NCI-H82 treated with DMSO at 0.1 percent for 48 hours (cell line): ENCODE data around the gene WARS2.

Experiments
- DNase-seq: peaks from one replicate; lab custom pipeline; 2025; ENCODE audit not compliant: unreplicated experiment; lab: John Stamatoyannopoulos, UW

WARS2 gene

DNA sequence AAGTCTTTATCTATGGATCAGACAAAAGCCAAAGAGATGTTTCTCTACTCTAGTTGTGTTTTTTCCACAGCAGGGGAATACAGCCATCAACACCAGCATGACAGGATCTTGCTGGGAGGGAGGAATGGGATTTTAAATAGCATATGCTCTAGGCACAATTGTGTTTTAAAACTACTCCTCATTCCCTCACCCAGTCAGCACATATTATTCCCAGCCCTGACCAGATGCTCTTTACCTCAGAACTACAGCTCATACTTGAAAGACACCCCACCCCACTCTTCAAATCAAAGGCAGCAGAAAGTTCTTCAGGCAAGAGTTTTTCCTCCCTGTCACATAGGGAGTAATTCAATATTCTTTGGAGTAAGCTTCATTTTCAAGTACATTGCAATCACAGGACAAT lies 106.1 kb downstream of the WARS2 start:
- no peak for DNase-seq

DNA sequence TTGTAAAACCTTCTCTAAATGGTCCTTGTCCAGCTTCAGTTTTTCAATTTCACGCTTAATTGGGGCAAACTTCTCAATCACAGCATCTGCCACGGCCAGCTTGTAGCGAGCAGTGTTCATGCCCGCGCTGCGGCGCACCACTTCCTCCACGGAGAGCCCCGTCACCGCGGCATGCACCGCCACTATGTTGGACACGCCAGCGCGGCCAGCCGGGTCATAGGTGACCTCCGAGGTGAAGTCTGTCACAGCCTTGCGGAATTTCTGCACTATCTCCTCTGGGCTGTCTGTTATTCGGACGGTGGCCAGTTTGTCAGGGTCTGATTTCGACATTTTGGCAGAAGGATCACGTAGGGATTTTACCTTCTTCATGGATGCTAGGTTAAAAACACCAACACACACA lies 107.5 kb downstream of the WARS2 start:
- DNase-seq: no peak

DNA sequence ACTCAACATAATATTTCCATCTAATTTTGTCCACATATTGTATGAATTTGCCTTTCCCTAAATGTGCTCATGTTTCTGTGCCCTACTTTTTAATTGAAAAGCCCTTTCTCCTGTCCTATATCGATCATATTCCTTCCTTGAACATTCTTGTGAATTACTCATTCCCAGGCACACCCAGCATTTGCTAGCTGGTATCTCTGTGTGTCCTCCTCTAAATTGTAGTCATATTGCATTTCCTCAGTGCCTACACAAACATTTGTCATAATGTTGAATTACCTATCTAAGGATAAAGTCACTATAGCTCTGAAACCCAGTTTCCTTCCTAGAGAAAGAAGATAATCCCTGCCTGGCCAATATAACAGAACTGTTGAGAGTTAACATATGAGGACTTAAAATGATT lies 112.7 kb downstream of the WARS2 start:
- DNase-seq: no peak

DNA sequence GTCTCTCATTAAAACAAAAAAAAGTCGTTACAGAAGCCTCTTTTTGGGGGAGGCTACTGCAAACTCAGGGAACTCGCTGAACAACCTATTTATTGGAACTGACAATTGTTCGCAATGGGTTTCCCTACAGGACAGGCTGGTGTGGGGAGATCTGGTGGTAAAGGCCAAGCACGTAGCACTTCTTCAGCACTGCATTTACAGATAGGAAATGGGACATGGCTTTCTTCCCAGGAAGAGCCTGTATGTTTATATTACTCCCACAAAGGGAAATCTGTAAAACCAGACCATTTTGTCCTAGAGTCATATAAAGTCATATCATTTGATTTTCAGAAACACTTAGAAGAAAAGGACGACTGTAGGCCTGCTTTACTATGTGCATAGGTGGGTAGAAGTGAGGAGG lies 113.5 kb downstream of the WARS2 start:
- no peak for DNase-seq

DNA sequence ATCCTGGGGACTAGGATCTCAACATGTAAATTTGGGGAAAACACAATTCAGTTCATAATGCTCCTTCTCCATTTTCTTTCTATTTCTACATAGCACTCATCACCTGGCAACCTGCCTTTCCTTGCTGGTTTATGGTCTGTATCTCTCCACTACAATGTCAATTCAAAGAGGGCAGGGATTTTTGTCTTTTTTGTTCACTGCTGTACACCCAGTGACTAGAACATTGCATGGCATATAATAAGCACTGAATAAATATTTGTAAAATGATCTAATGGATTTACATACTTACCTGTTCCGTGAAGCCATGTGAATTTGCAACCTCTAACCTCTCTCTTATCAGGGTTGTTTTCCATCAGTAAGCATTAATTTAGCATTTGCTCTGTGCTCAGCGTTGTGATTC lies 124.9 kb downstream of the WARS2 start:
- DNase-seq: peak; percentile 59

DNA sequence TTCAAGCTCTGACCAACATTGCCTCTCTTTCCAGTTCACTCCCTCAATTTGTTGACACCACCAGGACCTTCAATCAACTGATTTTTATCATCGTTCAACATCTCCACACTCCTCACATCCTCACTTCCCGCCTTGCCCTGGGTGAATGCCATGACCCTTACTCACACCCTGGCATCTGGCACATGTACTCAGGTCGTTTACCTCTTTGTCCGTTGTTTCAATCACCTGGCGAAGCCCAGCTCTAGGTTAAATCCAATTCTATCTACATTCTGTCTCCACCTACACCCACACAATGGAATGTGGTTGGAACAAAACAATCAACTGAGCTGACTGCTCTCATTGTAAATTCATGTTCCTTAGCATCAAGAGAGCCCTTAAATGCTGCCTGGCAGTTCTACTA lies 128.1 kb downstream of the WARS2 start:
- DNase-seq: no peak

DNA sequence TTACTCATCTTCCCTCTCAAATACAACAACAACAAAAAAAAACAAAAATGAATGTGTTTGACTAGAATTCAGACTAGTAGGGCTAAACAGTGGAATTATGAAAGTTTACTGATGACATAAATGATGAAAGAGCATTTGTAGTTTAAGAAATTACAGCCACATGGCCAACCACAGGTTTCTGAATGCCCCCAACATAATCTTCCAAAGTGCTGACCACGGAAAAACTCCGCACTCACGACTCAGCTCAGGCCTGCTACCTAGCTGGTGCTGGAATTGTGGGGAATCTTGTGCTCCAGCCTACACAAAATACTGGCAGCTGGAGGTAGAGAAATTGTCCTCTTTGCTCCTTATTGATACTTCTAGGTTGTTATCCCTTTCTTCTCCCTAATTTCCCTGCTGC lies 128.7 kb downstream of the WARS2 start:
- DNase-seq: no peak

DNA sequence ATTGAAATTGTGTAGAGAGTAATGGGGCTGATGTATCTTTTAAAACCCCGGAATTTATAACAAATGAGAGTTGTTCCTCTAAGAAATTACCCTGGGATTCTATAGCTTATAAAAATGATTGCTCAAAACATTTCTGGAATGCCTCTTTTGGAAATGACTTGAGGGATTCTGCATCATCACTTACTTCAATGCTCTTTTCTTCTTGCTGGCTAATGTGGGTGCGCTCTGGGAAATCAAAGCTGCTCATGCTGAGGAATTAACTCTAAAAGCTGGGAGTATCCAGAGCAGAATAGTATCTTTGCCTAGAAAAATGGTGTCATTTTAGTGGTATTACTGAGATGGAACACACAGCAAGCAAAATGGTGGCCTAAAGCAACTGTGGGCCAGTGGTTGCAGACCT lies 129.3 kb downstream of the WARS2 start:
- DNase-seq: no peak

DNA sequence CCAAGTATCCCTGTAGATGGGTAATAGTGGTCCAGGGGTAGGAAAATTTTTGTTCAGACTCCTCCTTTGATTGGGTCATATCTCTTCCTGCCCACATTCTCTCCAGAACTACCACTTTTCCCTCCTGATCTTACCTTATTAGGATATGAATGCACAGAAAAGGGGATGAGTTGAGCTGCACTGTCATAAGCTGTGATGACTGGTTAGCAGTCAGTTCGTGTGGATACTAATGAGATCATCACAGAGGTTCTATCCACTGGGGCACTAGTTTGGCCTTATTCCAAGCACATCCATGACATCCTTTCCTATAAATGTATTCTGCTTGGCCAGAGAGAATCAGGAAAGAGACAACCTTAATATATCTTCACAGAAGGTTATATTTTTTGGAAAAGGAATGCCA lies 130.3 kb downstream of the WARS2 start:
- no peak for DNase-seq

DNA sequence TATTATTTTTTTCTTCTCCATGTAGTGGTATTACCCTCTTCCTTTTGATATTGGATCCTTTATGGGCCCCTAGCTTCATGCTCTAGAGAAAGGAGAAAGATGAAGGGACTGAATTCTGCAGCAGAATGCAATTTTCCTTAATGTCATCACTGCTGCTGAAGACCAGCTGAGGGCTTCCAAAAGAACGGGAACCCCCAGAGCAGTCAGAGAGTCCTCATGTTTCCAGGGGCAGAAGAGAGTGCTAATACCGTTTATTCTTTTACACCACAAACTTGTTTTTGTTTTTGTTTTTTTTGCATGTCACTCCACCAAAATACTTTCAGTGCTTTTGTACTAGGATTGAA lies 131.2 kb downstream of the WARS2 start:
- no peak for DNase-seq

DNA sequence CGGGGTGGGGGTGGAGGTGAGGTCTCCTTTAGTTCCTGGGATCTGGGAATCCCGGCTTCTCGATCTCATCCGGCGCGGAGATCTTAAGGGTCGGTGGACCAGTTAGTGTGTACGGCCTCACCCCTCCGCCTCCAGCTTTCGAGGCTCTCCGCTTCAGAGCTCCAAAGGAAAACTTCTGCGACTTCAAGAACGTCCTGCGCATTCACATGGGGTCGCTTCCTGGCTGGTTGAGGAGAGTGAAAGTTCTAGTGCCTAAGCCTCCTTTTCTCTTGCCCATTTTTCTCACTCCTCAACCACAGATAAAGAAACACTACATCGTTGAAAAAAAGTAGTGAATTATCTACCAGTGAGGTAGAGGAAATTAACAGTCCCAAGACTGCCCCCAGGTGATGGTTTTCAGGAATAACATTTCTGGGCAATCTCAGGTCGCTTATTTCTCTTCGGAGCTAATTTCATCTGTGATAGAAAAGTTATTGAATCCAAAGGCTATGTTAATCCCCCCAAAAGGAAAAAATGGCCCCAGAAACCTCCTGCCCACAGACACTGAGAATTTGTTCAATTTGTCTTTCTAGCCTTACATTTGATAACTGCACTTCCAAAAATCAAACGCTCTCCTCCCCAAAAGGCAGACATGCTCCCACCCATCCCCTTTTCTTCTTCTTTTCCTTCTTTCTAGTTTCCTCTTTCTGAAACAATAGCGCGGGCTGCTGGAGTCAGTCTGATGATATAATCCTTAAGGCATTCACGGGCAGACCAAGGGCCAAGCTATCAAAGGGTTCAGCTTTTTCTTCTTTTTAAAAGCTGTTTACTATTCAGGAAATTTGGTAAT lies 131.8 kb downstream of the WARS2 start:
- DNase-seq: peak; percentile 18

DNA sequence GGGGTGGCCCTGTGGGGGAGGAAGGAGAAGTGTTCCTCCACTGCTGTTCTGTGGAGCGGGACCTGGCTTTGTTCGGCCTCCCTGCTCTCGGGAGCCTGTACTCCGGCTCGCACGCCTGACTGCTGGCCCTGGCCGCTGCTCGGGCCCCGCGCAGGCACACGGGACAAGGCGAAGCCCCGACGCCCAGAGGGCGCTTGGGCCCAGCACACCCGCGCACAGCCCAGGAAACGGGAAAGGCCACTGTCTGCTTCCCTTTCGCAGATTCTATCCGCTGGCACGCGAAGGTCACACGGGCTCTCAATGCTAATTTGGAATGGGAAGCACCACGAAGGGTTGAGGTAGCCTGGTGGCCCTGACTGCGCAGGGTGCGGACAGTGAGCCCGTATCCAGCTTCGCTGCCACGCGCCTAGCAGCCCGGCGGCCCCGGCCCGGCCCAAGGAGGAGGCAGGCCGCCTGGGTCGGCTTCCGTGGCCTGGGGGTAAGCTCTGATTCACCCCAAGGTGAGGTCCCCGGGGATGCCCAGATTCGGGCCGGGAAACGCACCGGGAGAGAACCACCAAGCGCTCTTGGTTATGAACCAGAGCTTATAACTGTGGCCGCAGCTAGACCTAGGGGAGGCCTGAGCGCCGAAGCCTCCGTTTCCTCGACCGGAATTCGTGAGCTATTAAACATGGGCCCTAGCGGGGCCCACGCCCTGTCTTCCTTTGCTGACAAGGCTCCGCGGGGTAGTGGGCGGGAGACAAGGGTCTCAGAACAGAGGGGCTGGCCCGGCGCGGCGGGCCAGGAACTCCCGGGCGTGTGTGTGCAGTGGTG lies 132.6 kb downstream of the WARS2 start:
- no peak for DNase-seq

DNA sequence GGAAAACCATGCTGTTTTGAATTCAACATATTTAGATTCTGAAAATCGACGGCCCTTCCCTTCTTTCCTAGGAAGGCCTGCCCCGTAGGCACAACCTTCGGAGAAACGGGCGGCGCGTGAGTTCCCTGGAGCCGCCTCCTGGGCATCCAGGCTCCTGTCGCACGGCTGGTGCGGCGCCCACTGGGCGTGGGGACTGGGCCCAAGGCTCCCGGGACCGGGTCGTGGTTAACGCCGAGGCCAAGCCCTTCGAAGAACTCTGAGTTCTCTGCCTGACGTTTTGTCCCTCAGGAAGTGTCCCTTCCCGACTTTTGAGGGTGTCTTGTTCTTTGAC lies 133.1 kb downstream of the WARS2 start:
- DNase-seq: no peak

DNA sequence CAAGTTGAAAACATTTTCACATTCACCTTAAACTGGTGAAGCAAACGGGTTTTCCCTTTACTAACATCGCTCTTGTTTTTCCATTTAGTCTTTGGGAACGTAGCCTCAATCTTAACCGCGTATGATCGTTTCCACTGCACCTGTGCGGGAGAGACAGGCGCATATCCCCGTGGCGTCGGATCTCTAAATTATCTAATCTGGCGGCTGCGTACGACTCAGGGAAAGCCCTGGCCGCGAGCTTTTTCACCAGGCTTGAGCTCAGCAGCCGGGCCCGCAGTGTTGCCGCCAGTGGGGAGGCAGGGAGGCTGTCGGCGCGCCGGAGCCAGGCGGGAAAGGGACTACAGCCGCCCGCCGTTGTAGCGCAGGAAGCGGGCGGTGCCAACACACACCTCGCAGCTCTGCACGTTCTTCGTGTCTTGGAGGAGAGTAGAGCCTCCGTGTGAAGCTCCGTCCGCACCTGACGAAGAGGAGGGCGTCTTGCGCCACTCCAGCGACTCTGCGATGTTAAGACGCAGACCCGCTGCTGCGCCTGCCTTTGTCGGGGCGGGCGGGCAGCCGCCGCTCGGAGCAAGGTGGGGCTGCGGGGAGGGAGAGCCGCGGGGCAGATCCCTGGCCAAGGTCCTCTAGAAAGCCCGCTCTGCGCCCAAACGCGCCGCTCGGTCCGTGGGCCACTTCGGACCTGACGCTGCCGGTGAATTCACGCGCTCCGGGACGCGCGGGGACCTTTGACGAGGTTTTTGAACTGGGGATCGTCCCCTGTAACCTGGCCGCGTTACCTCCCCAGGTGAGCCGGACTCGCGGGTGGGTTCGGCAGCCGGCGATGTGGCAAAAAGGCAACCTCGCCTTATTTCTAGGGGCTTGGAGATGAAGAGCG lies 133.8 kb downstream of the WARS2 start:
- DNase-seq: no peak

DNA sequence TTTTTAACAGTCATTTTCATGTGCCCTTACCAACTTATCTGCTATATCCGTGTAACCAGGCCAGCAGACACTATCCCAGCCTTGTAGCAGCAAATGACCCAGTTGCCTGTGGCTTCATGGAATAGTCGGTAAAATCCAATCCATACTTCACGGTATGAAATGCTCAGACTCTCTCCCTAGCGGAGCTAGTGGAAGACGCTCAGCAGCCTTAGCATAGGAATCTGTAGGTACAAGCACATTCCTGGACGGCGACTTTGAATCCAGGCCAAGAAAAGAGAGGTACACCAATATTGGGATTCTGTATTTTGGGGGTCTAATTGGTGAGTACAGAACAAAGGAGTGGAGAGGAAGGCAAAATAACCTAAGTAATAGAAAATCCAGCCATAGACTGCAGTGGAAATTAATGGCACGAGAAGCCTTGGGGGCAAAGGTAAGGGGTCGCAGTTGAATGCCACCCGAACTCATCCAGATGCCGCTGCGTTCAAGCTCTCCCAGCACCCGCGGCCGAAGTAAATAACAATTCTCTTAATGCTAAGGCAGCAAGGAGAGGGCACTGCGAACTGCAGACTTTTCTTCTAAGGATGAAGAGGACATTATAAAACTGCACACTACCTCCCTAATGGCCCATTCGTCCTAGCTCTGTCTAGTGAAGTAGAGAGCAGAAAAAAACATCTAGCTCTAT lies 134.6 kb downstream of the WARS2 start:
- DNase-seq: no peak

DNA sequence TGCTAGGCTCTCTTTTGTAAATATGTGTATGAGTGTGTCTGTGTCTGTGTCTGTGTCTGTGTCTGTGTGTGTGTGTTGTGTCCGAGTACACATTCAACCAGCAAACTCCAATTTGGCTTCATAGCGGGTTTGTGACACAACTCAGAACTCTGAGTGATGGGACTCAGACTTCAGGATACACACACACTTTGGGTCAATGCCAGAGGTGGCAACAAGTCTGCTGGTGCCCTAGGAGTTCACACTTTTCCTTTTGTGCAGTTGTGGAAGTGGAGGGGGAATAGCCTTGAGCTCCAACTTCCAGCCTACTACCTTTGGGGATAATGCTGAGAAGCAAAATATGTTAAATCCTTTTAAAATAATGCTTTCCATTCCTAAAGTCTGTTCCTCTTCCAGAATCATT lies 135.7 kb downstream of the WARS2 start:
- DNase-seq: no peak

DNA sequence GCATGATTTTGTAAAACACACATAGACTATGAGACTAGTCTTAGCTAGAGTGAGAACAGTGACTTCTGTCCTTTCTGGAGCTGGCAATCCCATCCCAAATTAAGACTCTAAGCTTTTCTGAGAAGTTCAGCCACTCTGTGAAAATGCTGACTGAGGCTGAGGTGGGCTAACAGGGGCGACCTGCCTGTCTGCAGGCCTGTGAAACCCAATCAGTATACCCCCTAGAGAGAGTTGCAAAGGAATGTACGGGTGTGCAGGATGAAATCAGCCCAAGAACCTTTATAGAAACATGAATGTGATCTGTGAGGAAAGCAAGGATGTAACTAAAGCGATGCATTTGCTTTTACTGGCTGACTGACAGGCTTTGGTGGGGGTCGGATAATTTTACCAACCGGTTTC lies 136.3 kb downstream of the WARS2 start:
- no peak for DNase-seq

DNA sequence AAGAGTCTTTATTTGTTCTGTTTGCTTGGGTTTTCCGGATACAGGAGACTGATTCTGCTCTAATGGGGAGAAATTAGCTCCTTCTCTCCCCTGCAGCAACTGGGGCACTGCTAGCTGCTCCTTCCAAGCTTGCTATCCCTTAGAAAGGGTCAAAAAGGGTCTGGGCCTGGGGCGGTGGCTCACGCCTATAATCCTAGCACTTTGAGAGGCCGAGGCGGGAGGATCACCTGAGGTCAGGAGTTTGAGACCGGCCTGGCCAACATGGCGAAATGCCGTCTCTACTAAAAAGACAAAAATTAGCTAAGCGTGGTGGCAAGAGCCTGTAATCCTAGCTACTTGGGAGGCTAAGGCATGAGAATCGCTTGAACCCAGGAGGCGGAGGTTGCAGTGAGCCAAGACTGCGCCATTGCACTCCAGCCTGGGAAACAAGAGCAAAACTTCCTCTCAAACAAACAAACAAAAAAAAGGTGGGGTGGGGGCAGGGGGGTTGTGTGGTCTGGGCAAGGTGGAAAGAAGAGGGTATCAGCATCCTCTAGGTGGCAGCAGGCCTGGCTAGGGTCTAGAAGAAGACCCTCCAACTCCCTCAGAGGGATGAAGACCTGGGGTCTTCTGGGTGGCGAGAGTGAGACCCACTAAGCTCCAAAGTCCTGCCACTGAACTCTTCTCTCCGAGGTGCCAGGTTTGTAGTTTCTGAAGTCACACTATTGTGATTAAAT lies 136.9 kb downstream of the WARS2 start:
- no peak for DNase-seq

DNA sequence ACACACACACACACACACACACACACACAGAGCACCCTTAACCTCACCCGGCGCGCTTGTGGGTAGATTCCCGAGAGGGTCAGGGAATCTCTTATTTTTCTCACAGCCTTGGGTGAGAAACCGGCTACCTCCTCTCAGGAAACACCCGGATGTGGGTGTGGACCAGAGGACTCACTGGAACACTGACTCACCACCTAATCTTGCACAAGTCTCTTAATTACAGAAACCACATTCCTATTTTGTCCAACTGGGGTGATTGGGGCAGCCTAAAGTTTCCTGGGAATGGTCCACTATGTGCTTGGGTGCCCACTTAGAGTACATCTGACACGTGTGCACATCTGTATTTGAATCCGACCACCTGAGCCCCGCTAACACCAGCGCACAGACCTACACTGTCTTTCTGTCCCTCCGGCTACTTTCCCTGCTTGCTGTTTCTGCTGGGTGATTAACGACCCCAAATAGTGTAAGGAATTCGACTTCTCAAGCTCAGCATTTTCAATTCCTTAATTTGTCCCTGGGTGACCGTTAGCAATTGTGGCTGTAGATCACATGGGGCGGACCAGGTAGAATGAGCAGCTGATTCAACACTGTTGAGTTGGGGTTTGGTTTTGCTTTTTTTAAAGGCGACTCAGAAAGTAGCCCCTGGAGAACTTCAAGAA lies 138.3 kb downstream of the WARS2 start:
- no peak for DNase-seq
